Liver (tissue), 3 donors: ENCODE data around the gene CCDC106.

Source experiments
- EGR1 ChIP-seq, 2 donors: IDR thresholded peaks; 2 replicates each; pipeline ENCODE4 v1.6.1; 2016 to 2018; ENCODE audit warnings: antibody characterized with exemption in 2 of 2, low read depth in 2 of 2
- FOXA1 ChIP-seq: IDR thresholded peaks from 2 replicates; pipeline ENCODE4 v1.6.1; 2016; ENCODE audit warnings: antibody characterized with exemption
- GABPA ChIP-seq, 2 donors: IDR thresholded peaks in 1 of 2; conservative IDR thresholded peaks in 1 of 2; 2 replicates each; pipeline ENCODE4 v1.6.1; 2016; ENCODE audit warnings: antibody characterized with exemption in 2 of 2, mild to moderate bottlenecking in 1 of 2, moderate library complexity in 1 of 2
- SP1 ChIP-seq: IDR thresholded peaks from 2 replicates; pipeline ENCODE4 v1.6.1; 2018; ENCODE audit warnings: antibody characterized with exemption, mild to moderate bottlenecking
- YY1 ChIP-seq: IDR thresholded peaks from 2 replicates; pipeline ENCODE4 v1.6.1; 2016; ENCODE audit warnings: antibody characterized with exemption, mild to moderate bottlenecking
- TF ChIP-seq, protein P1 (sequence below): fragments of 150-350 bp; IDR thresholded peaks from 2 replicates; pipeline ENCODE4 v1.5.1; 2017; ENCODE audit warnings: improper control_type of control experiment, low read depth, low read length; ENCODE audit not compliant: missing input control
- TF ChIP-seq, protein P2 (sequence below): IDR thresholded peaks from 2 replicates; pipeline ENCODE4 v1.6.1; 2016; ENCODE audit warnings: antibody characterized with exemption
- donor health status: healthy.
- donor health status: healthy.

DNA sequence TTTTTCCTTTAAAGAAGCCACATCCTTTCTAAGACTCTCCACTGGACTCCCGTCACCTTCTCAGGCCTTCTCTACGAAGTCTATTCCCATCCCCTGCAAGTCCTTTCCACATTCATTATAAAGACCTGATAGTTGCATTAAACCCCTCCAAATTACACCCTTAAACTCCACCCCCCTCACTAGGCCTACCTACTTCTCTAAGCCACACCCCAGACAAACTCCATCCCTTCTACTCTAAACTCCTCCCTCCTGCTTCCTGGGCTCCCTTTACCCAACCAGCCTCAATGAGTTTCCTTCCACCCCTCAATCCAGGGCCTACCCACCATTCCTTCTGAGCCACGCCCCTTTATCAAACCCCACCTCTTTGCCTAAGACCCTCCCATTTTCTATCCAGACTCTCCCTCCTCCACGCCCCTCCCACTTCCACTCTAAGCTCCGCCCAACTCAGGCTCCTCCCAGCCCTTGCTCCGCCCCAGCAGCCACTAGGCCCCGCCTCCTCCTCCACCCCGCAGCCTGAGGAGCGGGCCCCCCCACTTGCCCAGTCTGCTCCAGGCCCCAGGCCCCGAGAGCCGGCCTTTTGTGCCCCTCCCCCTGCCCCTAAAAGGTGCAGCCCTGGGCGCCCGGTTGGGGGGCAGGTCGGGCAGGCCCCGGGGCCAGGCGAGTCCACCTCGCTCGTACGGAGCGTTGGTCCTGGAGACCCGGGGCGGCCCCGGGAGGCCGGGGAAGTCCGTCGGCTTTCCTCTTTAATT, 49.1 kb upstream of the CCDC106 start:
- TF ChIP-seq, protein P1, sequence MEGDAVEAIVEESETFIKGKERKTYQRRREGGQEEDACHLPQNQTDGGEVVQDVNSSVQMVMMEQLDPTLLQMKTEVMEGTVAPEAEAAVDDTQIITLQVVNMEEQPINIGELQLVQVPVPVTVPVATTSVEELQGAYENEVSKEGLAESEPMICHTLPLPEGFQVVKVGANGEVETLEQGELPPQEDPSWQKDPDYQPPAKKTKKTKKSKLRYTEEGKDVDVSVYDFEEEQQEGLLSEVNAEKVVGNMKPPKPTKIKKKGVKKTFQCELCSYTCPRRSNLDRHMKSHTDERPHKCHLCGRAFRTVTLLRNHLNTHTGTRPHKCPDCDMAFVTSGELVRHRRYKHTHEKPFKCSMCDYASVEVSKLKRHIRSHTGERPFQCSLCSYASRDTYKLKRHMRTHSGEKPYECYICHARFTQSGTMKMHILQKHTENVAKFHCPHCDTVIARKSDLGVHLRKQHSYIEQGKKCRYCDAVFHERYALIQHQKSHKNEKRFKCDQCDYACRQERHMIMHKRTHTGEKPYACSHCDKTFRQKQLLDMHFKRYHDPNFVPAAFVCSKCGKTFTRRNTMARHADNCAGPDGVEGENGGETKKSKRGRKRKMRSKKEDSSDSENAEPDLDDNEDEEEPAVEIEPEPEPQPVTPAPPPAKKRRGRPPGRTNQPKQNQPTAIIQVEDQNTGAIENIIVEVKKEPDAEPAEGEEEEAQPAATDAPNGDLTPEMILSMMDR, result no peak
- TF ChIP-seq, protein P2, sequence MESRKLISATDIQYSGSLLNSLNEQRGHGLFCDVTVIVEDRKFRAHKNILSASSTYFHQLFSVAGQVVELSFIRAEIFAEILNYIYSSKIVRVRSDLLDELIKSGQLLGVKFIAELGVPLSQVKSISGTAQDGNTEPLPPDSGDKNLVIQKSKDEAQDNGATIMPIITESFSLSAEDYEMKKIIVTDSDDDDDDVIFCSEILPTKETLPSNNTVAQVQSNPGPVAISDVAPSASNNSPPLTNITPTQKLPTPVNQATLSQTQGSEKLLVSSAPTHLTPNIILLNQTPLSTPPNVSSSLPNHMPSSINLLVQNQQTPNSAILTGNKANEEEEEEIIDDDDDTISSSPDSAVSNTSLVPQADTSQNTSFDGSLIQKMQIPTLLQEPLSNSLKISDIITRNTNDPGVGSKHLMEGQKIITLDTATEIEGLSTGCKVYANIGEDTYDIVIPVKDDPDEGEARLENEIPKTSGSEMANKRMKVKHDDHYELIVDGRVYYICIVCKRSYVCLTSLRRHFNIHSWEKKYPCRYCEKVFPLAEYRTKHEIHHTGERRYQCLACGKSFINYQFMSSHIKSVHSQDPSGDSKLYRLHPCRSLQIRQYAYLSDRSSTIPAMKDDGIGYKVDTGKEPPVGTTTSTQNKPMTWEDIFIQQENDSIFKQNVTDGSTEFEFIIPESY, result no peak
- TF ChIP-seq FOXA1 (no peak), SP1 (peak; percentile 54), YY1 (no peak), GABPA (IDR thresholded peaks at IDR 0.05 in 1 of 2, conservative IDR thresholded peaks at IDR 0.05 in 1 of 2) (no peak), EGR1 (IDR thresholded peaks at IDR 0.05; ENCODE audit: low read depth in 2 of 2) (peak in 1 of 2 donors; percentile 3)
